ENCODE results near the gene UBE2D1. TPM values are rescaled to one million over a fixed set of nuclear protein-coding genes. Genes with fewer than 3 reads are reported as not detected.
"Not testable (repeated sequence)": the region's sequence is repeated elsewhere in the genome, so short reads cannot be mapped to it uniquely, and the experiment has no call there.

UBE2D1 gene
- polyA plus RNA-seq, 3 donors = 32.9 to 34.3 (median 33.4) TPM

DNA sequence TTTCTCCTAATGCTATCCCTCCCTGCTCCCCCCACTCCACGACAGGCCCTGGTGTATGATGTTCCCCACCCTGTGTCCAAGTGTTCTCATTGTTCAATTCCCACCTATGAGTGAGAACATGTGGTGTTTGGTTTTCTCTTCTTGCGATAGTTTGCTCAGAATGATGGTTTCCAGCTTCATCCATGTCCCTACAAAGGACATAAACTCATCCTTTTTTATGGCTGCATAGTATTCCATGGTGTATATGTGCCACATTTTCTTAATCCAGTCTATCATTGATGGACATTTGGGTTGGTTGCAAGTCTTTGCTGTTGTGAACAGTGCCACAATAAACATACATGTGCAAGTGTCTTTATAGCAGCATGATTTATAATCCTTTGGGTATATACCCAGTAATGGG is 83.1 kb downstream of the UBE2D1 start:
- DNase-seq = not testable (repeated sequence)

Other genes starting within 250 kb of the UBE2D1 start
- gene IPMK, start 67.1 kb upstream of the UBE2D1 start, polyA plus RNA-seq (ENCODE audit: insufficient read length in 3 of 3) = 1 to 10 TPM; 5.6 to 6.9 (median 6.6) TPM
- 10 to 100 TPM; 43.6 to 58.2 (median 54.3) TPM for gene CISD1, start 65.8 kb upstream of the UBE2D1 start, polyA plus RNA-seq (ENCODE audit: insufficient read length in 3 of 3)
- 10 to 100 TPM; 69.5 to 75.4 (median 71.0) TPM for gene TFAM, start 50.4 kb downstream of the UBE2D1 start, polyA plus RNA-seq (ENCODE audit: insufficient read length in 3 of 3)
- 100 to 1,000 TPM in 1 of 3 donors, 10 to 100 TPM in 2; 68.7 to 110 (median 73.0) TPM for gene BICC1, start 177.9 kb downstream of the UBE2D1 start, polyA plus RNA-seq (ENCODE audit: insufficient read length in 3 of 3)

Measured in renal pelvis (tissue), 4 donors.